KMS-11 (cell line): ENCODE measurements around the gene GPR63.

Experiments used
- H2AFZ ChIP-seq: fragments of 200-600 bp; sonication (generic); 2 replicates; pipeline ENCODE4 v1.6.1; 2016; ENCODE audit warnings: antibody characterized with exemption, mixed run types, low read depth
- H3K27ac ChIP-seq: fragments of 200-600 bp; sonication (generic); 2 replicates; pipeline ENCODE4 v1.6.1; 2016; ENCODE audit warnings: mild to moderate bottlenecking, mixed run types
- H3K27me3 ChIP-seq: fragments of 200-600 bp; sonication (generic); 2 replicates; pipeline ENCODE4 v1.6.1; 2017; ENCODE audit warnings: mild to moderate bottlenecking, low read depth, mixed run types, moderate library complexity; ENCODE audit not compliant: insufficient read depth
- H3K36me3 ChIP-seq: fragments of 200-600 bp; sonication (generic); 2 replicates; pipeline ENCODE4 v1.6.1; 2017; ENCODE audit warnings: mild to moderate bottlenecking, mixed run types; ENCODE audit not compliant: insufficient read depth
- H3K4me1 ChIP-seq: fragments of 200-600 bp; sonication (generic); 2 replicates; pipeline ENCODE4 v1.6.1; 2016; ENCODE audit warnings: mild to moderate bottlenecking, low read depth, mixed run types; ENCODE audit not compliant: poor library complexity, severe bottlenecking
- H3K4me2 ChIP-seq: fragments of 200-600 bp; sonication (generic); 2 replicates; pipeline ENCODE4 v1.7.0; 2016; ENCODE audit warnings: mild to moderate bottlenecking, mixed run types
- H3K4me3 ChIP-seq: fragments of 200-600 bp; sonication (generic); IDR thresholded peaks from 2 replicates; pipeline ENCODE4 v1.6.1; 2017; ENCODE audit warnings: low read depth, low read length, mixed read lengths; ENCODE audit not compliant: insufficient read depth
- H3K79me2 ChIP-seq: fragments of 200-600 bp; sonication (generic); 2 replicates; pipeline ENCODE4 v1.6.1; 2016; ENCODE audit warnings: low read depth, mixed run types; ENCODE audit not compliant: insufficient read depth
- H3K9ac ChIP-seq: fragments of 200-600 bp; sonication (generic); 2 replicates; pipeline ENCODE4 v1.6.1; 2016; ENCODE audit warnings: mild to moderate bottlenecking, mixed run types
- H4K20me1 ChIP-seq: fragments of 200-600 bp; sonication (generic); 2 replicates; pipeline ENCODE4 v1.6.1; 2016; ENCODE audit warnings: mild to moderate bottlenecking, mixed run types; ENCODE audit not compliant: insufficient read depth
- TF ChIP-seq, protein P1 (sequence below): fragments of 200-600 bp; sonication (generic); conservative IDR thresholded peaks from 2 replicates; pipeline ENCODE4 v1.6.1; 2017; ENCODE audit warnings: low read depth, mild to moderate bottlenecking, antibody characterized with exemption, low read length, moderate library complexity, mixed read lengths

GPR63 gene

DNA sequence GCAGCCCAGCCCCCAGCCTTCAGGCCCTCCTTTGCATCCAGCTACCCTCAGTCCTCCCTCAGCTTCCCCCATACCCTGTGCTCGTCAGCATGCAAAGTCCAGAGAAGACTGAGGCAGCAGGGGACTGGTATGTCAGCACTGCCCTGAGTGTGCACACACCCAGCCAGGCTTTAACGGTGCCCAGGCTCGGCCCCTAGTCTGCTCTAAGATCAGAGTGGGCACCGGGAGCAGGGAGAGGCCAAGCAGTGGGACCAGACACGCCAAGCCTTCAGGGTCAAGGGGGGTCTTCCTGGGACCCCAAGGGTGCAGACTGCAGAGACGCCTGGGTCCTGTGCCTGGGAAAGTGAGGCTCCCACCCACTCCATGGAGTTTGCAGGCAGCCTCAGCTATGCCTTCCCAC, 74.7 kb downstream of the GPR63 start:
- H3K9ac ChIP-seq: no peak overlapping the region
- H4K20me1 ChIP-seq: no peaks in the 10 kb centered on the region
- H3K27ac ChIP-seq: no peak overlapping the region
- no peaks in the 10 kb centered on the region for H3K36me3 ChIP-seq
- no peaks in the 10 kb centered on the region for H3K27me3 ChIP-seq
- no peaks in the 10 kb centered on the region for H3K4me1 ChIP-seq
- TF ChIP-seq, protein P1, sequence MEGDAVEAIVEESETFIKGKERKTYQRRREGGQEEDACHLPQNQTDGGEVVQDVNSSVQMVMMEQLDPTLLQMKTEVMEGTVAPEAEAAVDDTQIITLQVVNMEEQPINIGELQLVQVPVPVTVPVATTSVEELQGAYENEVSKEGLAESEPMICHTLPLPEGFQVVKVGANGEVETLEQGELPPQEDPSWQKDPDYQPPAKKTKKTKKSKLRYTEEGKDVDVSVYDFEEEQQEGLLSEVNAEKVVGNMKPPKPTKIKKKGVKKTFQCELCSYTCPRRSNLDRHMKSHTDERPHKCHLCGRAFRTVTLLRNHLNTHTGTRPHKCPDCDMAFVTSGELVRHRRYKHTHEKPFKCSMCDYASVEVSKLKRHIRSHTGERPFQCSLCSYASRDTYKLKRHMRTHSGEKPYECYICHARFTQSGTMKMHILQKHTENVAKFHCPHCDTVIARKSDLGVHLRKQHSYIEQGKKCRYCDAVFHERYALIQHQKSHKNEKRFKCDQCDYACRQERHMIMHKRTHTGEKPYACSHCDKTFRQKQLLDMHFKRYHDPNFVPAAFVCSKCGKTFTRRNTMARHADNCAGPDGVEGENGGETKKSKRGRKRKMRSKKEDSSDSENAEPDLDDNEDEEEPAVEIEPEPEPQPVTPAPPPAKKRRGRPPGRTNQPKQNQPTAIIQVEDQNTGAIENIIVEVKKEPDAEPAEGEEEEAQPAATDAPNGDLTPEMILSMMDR: no peak
- no peak overlapping the region for H3K4me3 ChIP-seq
- H3K79me2 ChIP-seq: no peaks in the 10 kb centered on the region
- no peak overlapping the region for H2AFZ ChIP-seq
- no peak overlapping the region for H3K4me2 ChIP-seq

DNA sequence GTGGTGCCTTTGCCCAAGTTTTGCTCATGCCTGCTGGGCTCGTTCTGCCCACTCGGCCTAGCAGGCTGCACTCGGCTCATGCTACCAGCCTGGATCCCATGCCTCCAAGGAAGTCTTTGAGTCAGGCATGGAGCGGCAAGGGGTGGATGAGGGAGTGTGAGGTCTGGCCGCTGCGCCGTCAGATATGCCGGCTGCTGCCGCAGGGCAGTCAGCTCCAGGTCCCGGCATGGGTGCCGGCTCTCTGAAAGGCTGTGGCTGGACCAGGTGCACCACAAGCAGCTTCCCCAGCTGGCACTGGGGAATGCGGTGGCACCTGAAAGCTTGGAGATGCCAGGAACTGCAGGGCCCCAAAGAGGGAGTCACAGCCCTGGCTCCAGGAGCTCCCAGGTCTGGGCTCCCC, 75.5 kb downstream of the GPR63 start:
- TF ChIP-seq, protein P1: no peak
- Histone ChIP-seq H3K4me2 (no peak overlapping the region), H3K4me3 (no peak overlapping the region), H2AFZ (no peak overlapping the region), H3K27ac (no peak overlapping the region), H3K4me1 (peaks cover 6% of the 10 kb centered on the region), H3K79me2 (no peaks in the 10 kb centered on the region), H3K36me3 (no peaks in the 10 kb centered on the region), H4K20me1 (no peaks in the 10 kb centered on the region), H3K27me3 (no peaks in the 10 kb centered on the region), H3K9ac (no peak overlapping the region)

DNA sequence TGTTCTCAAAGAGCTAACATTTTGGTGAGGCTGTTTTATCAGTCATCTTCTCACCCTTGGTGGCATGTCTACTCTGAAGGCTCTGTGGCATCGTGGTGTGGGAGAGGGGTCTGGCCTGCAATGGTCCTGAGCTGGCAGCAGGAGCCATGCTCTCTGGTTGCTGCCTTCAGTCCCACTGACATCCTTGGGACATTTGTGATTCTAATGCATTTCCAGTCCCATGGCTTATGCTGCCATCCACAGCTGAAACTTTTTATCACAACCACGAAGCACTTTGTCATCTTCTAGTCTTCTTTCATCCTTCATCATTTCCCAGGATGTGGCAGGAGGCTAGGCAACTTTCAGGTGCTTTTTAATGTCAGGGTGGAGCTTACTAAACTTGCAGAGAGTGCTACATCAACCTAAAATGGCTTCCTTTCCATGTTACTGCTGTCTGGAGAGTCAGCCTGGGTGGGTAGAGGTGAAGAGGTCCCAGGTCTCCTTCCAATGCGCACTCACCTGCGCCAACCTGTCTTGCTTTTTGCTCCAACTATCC, 77.1 kb downstream of the GPR63 start:
- Histone ChIP-seq H3K27ac (no peak overlapping the region), H3K9ac (no peak overlapping the region), H3K79me2 (no peaks in the 10 kb centered on the region), H3K4me2 (no peak overlapping the region), H2AFZ (no peak overlapping the region), H4K20me1 (no peaks in the 10 kb centered on the region), H3K36me3 (no peaks in the 10 kb centered on the region), H3K27me3 (no peaks in the 10 kb centered on the region), H3K4me3 (no peak overlapping the region), H3K4me1 (peaks cover 9% of the 10 kb centered on the region)
- TF ChIP-seq, protein P1: no peak

DNA sequence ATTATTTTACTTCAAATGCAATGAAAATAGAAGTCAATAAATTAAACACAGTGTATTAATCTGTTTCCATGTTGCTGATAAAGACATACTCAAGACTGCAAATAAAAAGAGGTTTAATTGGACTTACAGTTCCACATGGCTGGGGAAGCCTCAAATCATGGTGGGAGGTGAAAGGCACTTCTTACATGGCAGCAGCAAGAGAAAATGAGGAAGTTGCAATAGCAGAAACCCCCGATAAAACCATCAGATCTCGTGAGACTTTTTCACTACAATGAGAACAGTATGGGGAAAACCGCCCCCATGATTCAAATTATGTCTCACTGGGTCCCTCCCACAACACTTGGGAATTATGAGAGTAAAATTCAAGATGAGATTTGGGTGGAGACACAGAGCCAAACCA, 82.2 kb downstream of the GPR63 start:
- no peak overlapping the region for H3K9ac ChIP-seq
- H3K4me1 ChIP-seq: peaks cover 9% of the 10 kb centered on the region
- H3K36me3 ChIP-seq: no peaks in the 10 kb centered on the region
- no peak overlapping the region for H3K4me3 ChIP-seq
- no peak overlapping the region for H2AFZ ChIP-seq
- TF ChIP-seq, protein P1: no peak
- H3K4me2 ChIP-seq: no peak overlapping the region
- H3K27ac ChIP-seq: no peak overlapping the region
- no peaks in the 10 kb centered on the region for H3K27me3 ChIP-seq
- no peaks in the 10 kb centered on the region for H3K79me2 ChIP-seq
- no peaks in the 10 kb centered on the region for H4K20me1 ChIP-seq
